ENCODE measurements around the gene SLC10A3. TPM values are rescaled to one million over a fixed set of nuclear protein-coding genes. Genes with fewer than 3 reads are reported as not detected.

SLC10A3 gene
- total RNA-seq, 4 donors from 2014 or later: 9.1 to 62.8 (median 32.7) TPM

- Histone ChIP-seq H3K27me3 (no peaks in the 10 kb centered on the region), H3K4me1 (no peaks in the 10 kb centered on the region), H3K4me3 (no peak overlapping the region), H3K9me3 (no peaks in the 10 kb centered on the region), H3K36me3 (no peaks in the 10 kb centered on the region), H3K27ac (no peak overlapping the region)
- no peak for DNase-seq
- TF ChIP-seq POLR2A (IDR thresholded peaks at IDR 0.05) (no peak), CTCF (IDR thresholded peaks at IDR 0.05) (no peak)
- intact Hi-C loops (cut with DNase I; ENCODE audit: low total_unique reads): no loop called here
Measured at GRCh38 chrX:154511761-154512160, 21.3 kb upstream of the SLC10A3 start.

- H3K36me3 ChIP-seq: no peaks in the 10 kb centered on the region
- DNase-seq: no peak
- H3K4me1 ChIP-seq: no peaks in the 10 kb centered on the region
- H3K27ac ChIP-seq: no peak overlapping the region
- no peak overlapping the region for H3K4me3 ChIP-seq
- H3K9me3 ChIP-seq: no peaks in the 10 kb centered on the region
- intact Hi-C loops (cut with DNase I; ENCODE audit: low total_unique reads): no loop called here
- no peaks in the 10 kb centered on the region for H3K27me3 ChIP-seq
- TF ChIP-seq POLR2A (IDR thresholded peaks at IDR 0.05) (no peak), CTCF (IDR thresholded peaks at IDR 0.05) (no peak)
Measured at GRCh38 chrX:154509455-154509854, 19.0 kb upstream of the SLC10A3 start.

- intact Hi-C loops (cut with DNase I; ENCODE audit: low total_unique reads): no loop called here
- Histone ChIP-seq H3K9me3 (no peaks in the 10 kb centered on the region), H3K36me3 (no peaks in the 10 kb centered on the region), H3K27me3 (no peaks in the 10 kb centered on the region), H3K4me3 (no peak overlapping the region), H3K4me1 (no peaks in the 10 kb centered on the region), H3K27ac (no peak overlapping the region)
- no peak for TF ChIP-seq POLR2A (IDR thresholded peaks at IDR 0.05)
- TF ChIP-seq CTCF (IDR thresholded peaks at IDR 0.05): no peak
- no peak for DNase-seq
Measured at GRCh38 chrX:154508384-154508745, 17.9 kb upstream of the SLC10A3 start.

- intact Hi-C loops (cut with DNase I; ENCODE audit: low total_unique reads): no loop called here
- Histone ChIP-seq H3K27ac (no peak overlapping the region), H3K4me1 (no peaks in the 10 kb centered on the region), H3K4me3 (no peak overlapping the region), H3K27me3 (no peaks in the 10 kb centered on the region), H3K36me3 (no peaks in the 10 kb centered on the region), H3K9me3 (no peaks in the 10 kb centered on the region)
- TF ChIP-seq POLR2A (IDR thresholded peaks at IDR 0.05) (no peak), CTCF (IDR thresholded peaks at IDR 0.05) (no peak)
- DNase-seq: no peak
Measured at GRCh38 chrX:154507673-154508383, 17.4 kb upstream of the SLC10A3 start.

- H3K9me3 ChIP-seq: no peaks in the 10 kb centered on the region
- no peak overlapping the region for H3K4me3 ChIP-seq
- H3K4me1 ChIP-seq: no peaks in the 10 kb centered on the region
- H3K27me3 ChIP-seq: no peaks in the 10 kb centered on the region
- intact Hi-C loops (cut with DNase I; ENCODE audit: low total_unique reads): no loop called here
- no peaks in the 10 kb centered on the region for H3K36me3 ChIP-seq
- no peak for DNase-seq
- no peak for TF ChIP-seq CTCF (IDR thresholded peaks at IDR 0.05)
- H3K27ac ChIP-seq: no peak overlapping the region
Measured at GRCh38 chrX:154506483-154507332, 16.3 kb upstream of the SLC10A3 start.
